Panc1 (cell line): Measurements from ENCODE around the gene CSRNP2.

Experiments
- CTCF ChIP-seq: fragments of 450-650 bp; IDR thresholded peaks from 2 replicates; pipeline ENCODE4 v1.5.1; 2017; ENCODE audit warnings: mild to moderate bottlenecking
- POLR2AphosphoS5 ChIP-seq: IDR thresholded peaks from 2 replicates; pipeline ENCODE4 v1.6.1; 2012; ENCODE audit warnings: mild to moderate bottlenecking, low read depth, low read length, moderate library complexity
- REST ChIP-seq, 2 experiments: IDR thresholded peaks; 2 replicates each; pipeline ENCODE4 v1.6.1; 2011 to 2012; ENCODE audit warnings: low read depth in 2 of 2, control low read depth in 1 of 2, low read length in 1 of 2, mild to moderate bottlenecking in 1 of 2, moderate library complexity in 1 of 2; ENCODE audit not compliant: insufficient read depth in 1 of 2
- SIN3A ChIP-seq: IDR thresholded peaks from 2 replicates; pipeline ENCODE4 v1.6.1; 2012; ENCODE audit warnings: low read depth, mild to moderate bottlenecking, low read length, moderate library complexity, borderline replicate concordance; ENCODE audit not compliant: insufficient read depth
- TCF7L2 ChIP-seq: IDR thresholded peaks from 2 replicates; pipeline ENCODE4 v1.6.1; 2011; ENCODE audit warnings: mild to moderate bottlenecking, low read depth, low read length, inconsistent platforms

GRCh38 chr12:51127050-51127729, 43.8 kb upstream of the CSRNP2 start:
- TF ChIP-seq CTCF (no peak), TCF7L2 (no peak), POLR2AphosphoS5 (no peak), REST (IDR thresholded peaks at IDR 0.05; ENCODE audit: insufficient read depth in 1 of 2, low read depth in 2 of 2, low read length in 1 of 2) (no peak), SIN3A (no peak)
